Stimulated activated memory B cell treated with anti-CD40 and anti-IgM and Interleukin-4, amounts not matched to agents 10 μg/mL and 1 μg/mL and 100 μg/mL, for 72 hours (primary cell): ENCODE measurements around the gene FAM131C.
"Not testable (repeated sequence)": the region's sequence is repeated elsewhere in the genome, so short reads cannot be mapped to it uniquely, and the experiment has no call there.

Experiments used
- ATAC-seq: fragments of 150-1000 bp; cut with Tn5 transposase; 2 replicates; pipeline ENCODE4 v1.10.0; 2021
- H3K27ac Mint-ChIP-seq: one replicate; pipeline ENCODE4 v1.8.0; 2022; ENCODE audit warnings: mild to moderate bottlenecking, mixed read lengths
- H3K27me3 Mint-ChIP-seq: one replicate; pipeline ENCODE4 v1.8.0; 2022; ENCODE audit warnings: mixed read lengths
- H3K36me3 Mint-ChIP-seq: one replicate; pipeline ENCODE4 v1.8.0; 2022; ENCODE audit warnings: mixed read lengths
- H3K4me1 Mint-ChIP-seq: one replicate; pipeline ENCODE4 v1.8.0; 2022; ENCODE audit warnings: mixed read lengths
- H3K4me3 Mint-ChIP-seq: one replicate; pipeline ENCODE4 v1.8.0; 2022; ENCODE audit warnings: mild to moderate bottlenecking, moderate library complexity, mixed read lengths
- H3K9me3 Mint-ChIP-seq: one replicate; pipeline ENCODE4 v1.8.0; 2022; ENCODE audit warnings: mixed read lengths

The FAM131C gene

DNA sequence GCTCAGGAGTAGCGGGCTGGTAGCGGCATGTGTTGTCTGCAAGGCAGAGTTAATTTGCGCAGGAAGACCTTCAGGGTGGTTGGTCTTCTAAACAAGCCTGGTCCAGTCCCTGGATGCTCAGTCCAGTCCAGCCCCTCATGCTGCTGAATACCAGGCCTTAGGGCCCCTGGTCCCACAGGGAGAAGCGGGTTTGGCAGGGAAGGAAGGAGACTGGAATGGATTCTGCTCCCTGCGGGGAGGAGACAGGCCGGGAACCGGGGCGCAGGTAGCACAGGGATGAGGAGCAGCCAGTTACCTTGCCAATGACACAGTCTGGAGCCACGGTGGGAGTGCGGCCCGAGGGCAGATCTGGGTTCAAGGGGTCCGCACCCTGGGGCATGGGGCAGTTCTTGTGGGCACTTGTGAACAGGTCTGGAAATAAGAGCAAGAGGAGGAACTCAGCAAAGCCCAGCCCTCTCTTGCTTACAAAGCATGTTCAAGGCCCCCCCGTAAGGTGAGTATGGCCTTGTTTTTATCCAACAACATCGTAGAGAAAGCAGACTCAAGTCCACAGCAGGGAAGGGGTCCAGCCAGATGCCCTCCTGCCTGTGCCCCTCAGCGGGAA, 10.1 kb downstream of the FAM131C start:
- Mint-ChIP-seq H3K4me3 (no peak overlapping the region), H3K27ac (no peak overlapping the region), H3K9me3 (no peaks in the 10 kb centered on the region), H3K4me1 (peaks cover 16% of the 10 kb centered on the region), H3K36me3 (peaks cover 7% of the 10 kb centered on the region), H3K27me3 (peaks cover 53% of the 10 kb centered on the region)
- no peak for ATAC-seq

DNA sequence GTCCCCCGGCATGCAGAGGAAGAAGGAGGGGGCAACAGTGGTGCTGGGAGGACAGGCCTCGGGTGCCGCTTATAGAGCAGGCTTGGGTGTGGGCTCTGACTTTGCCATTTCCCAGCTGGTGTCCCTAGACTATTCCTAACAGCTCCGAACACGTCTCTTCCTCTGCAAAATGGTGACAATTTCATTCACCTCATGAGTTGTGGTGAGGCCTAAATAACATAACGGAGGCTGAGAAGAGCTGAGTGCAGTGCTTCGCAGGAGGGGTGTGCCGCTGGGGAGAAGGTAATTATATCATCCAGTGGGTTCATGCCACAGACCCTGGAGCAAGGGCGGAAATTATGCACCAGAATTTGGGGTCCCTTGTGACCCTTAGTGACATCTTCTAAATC, 10.8 kb downstream of the FAM131C start:
- Mint-ChIP-seq H3K27me3 (peaks cover 52% of the 10 kb centered on the region), H3K4me1 (peaks cover 14% of the 10 kb centered on the region)
- H3K9me3 Mint-ChIP-seq, H3K4me3 Mint-ChIP-seq, ATAC-seq, H3K27ac Mint-ChIP-seq, H3K36me3 Mint-ChIP-seq: not testable (repeated sequence)

DNA sequence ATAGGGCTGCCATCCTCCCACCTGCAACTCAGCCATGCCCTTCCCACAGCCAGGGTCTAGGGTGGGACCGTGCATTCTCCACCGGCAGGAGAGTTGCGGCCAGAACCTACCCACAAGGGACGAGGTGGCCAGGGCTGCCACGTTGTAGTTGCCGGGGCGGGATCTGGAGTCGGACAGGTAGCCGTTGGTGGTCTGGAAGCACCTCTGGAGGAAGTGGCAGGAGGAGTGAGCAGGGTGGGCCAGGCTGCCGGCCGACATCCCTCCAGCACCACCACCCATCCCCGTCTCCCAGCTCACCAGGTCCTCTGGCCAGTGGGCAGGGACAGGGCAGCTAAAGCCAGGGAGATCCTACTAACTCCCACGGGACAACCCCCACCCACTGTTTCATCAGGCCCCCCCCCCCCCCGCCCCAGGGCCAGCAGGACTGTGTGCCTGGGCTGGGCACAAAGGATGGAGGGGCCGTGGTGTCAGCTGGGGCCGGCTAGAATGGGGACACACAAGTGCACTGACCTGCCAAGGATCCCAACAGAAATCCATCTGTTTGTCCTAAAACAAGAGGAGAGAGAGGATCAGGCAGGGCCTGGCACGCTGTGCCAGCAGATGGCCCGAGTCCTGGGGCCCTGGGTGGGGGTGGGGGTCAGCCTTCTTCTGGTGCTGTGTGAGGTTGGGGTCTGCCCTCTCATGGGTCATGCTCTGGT, 11.3 kb downstream of the FAM131C start:
- not testable (repeated sequence) for H3K4me1 Mint-ChIP-seq, H3K4me3 Mint-ChIP-seq, H3K27ac Mint-ChIP-seq, ATAC-seq, H3K9me3 Mint-ChIP-seq
- Mint-ChIP-seq H3K27me3 (peaks cover 52% of the 10 kb centered on the region), H3K36me3 (peaks cover 13% of the 10 kb centered on the region)

DNA sequence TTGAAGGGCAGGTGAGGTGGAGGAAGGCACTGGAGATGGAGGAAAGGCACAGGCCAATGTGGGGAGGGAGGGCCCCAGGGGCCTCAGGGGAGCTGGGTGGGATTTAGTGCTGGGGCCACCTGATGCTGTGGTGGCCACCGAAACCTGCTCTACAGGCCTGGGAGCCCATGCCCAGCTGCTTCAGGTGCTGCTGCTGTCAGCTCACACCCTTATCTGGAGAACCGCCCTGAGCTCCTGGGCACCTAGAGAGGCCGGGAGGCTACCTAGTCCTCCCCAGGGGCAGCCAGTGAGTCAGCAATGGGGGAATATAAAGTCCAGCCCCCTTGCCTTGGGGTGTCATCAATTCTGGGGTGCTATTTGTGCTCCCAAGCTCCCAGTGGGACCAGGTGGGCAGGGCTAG, 12.2 kb downstream of the FAM131C start:
- H3K9me3 Mint-ChIP-seq = no peaks in the 10 kb centered on the region
- peaks cover 12% of the 10 kb centered on the region for H3K4me1 Mint-ChIP-seq
- H3K27ac Mint-ChIP-seq = no peak overlapping the region
- H3K36me3 Mint-ChIP-seq = peaks cover 13% of the 10 kb centered on the region
- H3K4me3 Mint-ChIP-seq = no peak overlapping the region
- ATAC-seq = no peak
- H3K27me3 Mint-ChIP-seq = peaks cover 52% of the 10 kb centered on the region

DNA sequence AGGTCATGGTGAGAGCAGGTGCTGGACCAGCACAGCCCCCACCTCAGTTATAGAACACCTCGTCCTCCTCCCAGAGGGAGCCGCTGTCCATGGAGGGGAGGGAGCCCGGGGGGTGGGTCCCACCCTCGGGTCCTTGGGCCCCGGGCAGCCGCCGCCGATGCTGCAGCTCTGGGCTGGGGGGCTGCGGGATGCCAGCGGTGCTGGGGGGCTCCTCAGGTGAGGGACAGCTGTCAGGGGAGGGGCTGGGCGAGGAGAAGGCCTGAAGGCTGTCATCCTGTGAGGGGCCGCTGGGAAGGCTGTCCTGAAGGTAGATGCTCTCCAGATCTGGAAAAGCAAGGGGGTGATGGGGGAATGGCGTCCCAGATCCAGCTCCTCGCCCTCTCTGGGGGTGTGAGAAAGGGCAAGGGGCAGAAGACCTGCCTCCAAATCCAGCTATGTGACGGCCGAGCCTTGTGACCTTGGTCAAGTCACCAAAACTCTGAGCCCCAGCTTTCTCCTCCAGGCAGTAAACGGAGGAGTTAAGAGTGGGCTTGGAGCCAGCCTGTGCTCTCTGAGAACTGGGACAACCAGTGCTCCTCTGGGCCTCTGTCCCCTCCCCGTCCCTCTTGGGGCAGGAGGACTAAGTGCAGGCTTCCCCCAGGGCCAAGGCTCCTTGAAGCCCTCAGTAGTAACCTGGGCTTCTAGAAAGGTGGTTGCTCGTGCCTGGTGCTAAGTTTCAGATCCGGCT, 14.9 kb downstream of the FAM131C start:
- H3K4me1 Mint-ChIP-seq = not testable (repeated sequence)
- ATAC-seq = peak; percentile 2
- peaks cover 26% of the 10 kb centered on the region for H3K27me3 Mint-ChIP-seq

DNA sequence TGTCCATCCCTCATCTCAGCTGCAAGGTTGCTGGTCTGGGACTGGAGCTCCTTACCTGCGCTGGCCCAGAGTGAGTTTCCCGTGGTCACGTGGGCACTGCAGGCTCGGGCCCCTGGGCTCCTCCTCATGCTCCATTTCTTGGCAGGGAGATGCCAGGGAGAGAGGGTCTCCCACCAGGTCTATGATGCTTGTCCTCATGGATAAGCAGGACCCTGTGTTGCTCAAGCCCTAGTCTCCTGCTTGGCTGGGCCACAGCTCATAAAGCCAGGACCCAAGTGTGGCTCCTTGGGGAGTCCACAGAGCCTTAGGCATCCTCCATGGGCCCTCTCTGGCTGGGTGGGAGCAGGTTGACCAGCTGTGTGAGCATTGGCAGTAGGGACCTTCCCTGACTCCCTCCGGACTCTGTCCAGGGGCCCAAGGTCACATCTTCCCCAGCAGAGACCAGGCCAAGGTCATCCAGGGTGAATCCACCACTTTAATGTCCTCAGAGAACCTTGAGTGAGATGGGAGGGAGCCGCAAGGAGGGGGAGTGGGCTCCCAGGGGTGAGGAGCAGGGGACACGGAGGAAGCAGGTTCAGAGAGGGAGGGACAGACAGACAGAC, 16.0 kb downstream of the FAM131C start:
- H3K4me1 Mint-ChIP-seq, H3K4me3 Mint-ChIP-seq, H3K9me3 Mint-ChIP-seq, ATAC-seq, H3K27ac Mint-ChIP-seq: not testable (repeated sequence)
- H3K36me3 Mint-ChIP-seq = peaks cover 13% of the 10 kb centered on the region
- peaks cover 23% of the 10 kb centered on the region for H3K27me3 Mint-ChIP-seq

More for the DNA sequence above, 14.9 kb downstream of the FAM131C start:
- not testable (repeated sequence) for H3K27ac Mint-ChIP-seq, H3K4me3 Mint-ChIP-seq, H3K9me3 Mint-ChIP-seq
- H3K36me3 Mint-ChIP-seq = peaks cover 13% of the 10 kb centered on the region

DNA sequence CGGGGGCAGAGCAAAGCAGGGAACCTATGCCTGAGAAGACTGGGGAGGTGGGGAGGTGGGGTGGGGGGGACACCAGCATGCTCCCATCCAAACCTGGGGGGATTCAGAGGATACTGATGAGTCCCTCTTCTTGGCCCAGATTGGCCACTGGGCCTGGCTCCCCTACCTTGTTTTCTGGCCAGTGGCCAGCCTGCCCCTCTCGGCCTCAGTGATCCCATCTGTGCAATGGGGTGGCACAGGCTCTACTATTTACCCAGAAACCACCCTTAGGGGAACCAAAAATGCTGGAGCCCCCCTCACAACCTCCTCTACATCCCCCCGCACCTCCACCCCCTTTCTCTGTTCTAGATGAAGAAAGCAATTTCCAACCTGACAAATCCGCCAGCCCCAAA, 16.9 kb downstream of the FAM131C start:
- H3K4me1 Mint-ChIP-seq = not testable (repeated sequence)

DNA sequence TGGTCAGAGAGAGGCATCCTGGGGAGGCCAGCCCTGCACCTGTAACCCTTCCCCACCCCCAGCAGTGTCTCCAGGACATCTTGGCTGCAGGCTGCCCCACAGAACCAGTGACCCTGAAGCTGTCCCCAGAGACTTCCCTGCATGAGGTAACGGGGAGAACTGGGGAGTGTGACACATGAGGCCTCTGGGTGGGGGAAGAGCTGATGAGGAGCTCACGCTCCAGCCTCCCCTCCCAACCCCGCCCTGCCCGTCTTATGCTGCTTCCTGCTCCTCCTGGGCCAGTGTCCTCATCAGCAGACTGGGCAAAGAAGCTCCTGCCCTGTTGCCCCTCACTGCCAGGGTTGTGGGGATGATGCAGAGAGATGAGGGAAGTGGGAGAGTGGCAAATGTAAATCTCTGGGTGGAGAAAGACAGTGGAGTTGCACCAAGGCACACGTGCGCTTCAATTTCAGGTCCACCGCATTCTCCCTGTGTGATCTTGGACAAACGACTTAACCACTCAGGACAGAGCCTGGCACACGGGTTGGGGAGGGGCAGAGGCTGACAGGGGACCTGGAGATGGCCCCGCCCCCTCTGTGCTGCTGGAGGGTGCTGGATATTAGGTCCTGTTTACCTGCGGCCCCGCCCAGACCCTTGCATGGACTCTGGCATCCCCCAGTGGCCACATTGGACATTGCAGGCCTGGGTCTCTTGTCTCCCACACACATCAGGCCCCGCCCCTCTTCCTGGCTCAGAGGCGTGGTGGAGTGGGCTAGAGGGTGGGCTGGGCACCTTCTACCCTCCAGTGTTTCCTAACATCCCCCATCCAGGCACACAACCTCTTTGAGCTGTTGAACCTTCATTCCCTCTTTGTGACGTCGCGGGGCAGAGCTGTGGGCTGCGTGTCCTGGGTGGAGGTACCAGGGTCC, 17.6 kb downstream of the FAM131C start:
- peaks cover 33% of the 10 kb centered on the region for H3K27me3 Mint-ChIP-seq
- ATAC-seq = peak; percentile 84

More for the DNA sequence above, 16.9 kb downstream of the FAM131C start:
- not testable (repeated sequence) for H3K9me3 Mint-ChIP-seq, H3K4me3 Mint-ChIP-seq, H3K27ac Mint-ChIP-seq, ATAC-seq
- Mint-ChIP-seq H3K27me3 (peaks cover 31% of the 10 kb centered on the region), H3K36me3 (peaks cover 13% of the 10 kb centered on the region)

DNA sequence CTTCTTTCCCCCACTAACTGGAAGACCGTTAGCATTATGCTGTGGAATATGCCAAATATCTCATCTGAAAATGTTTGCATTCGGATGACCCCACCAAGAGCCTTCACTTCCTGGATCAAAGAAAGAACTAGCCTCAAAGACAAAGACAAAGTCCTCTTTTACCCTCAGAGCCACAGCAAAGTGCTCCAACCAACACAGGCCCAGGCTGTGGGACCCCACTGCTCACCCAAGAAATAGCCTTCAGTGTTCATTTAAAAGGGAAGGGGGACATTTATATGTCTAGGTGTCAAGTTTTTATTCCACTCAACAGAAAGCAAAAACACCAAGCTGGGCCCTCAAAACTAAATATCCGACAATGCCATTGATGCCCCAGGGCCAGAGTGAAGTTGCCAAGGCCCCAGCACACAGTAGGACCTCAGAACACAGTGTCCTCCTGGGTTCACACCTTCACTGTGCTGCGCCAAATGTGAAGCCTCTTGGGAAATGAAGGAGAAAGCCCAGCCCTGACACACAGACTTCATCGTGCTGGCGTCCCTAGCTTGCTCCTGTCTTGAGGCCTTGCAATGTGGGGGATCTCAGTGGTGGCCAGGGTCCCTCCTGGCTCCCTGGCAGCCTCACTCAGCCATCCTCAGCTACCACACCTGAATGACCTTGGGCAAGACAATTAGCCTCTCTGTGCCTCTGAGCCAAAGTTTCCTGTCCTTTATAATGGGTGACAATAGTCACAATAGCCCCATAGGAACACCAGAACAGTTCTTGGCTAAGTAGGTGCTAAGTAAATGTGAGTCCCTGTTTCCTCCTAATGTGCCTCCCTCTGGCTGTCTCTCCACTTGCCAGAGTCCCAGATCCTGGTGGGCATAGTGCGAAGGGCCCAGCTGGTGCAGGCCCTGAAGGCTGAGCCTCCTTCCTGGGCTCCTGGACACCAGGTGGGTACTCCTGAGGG, 18.6 kb downstream of the FAM131C start:
- Mint-ChIP-seq H3K9me3 (no peaks in the 10 kb centered on the region), H3K27ac (no peak overlapping the region)

More for the DNA sequence above, 17.6 kb downstream of the FAM131C start:
- no peaks in the 10 kb centered on the region for H3K9me3 Mint-ChIP-seq
- H3K4me1 Mint-ChIP-seq = peaks cover 9% of the 10 kb centered on the region
- H3K36me3 Mint-ChIP-seq = peaks cover 13% of the 10 kb centered on the region
- H3K4me3 Mint-ChIP-seq = no peak overlapping the region
- H3K27ac Mint-ChIP-seq = no peak overlapping the region

DNA sequence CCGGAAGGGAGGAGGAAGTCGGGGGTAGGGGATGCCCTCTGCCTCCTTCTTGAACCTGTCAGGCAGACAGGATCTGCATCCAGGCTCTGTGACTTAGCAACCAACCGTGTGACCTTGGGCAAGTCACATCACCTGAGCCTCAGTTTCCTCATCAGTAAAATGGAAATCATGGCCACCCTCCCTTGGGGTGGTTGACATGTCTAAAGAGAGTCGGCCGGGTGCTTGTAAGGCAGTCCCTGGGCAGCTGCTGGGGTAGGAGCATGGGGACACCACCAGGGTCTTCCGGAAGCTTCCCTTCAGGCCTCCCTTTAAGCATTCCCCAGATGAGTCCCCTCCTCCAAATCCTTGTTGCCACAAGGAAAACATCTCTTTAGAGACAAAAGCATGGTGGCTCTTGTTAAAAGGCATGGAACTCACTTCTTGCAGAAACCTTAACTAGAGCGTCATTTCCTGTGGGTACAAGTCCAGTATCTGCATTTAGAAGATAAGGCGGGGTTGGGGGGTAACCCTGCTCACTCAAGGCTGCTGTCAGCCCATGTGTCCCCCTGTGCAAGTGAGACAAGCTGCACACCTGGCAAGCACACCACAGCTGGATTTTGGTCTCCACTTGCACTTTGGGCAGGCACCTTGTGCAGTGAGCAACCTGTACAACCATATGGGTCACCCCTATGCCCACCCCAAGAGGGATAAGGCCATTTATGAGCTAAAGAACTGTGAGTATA, 19.5 kb downstream of the FAM131C start:
- no peaks in the 10 kb centered on the region for H3K9me3 Mint-ChIP-seq
- ATAC-seq = no peak
- H3K4me3 Mint-ChIP-seq = no peak overlapping the region
- H3K4me1 Mint-ChIP-seq = peaks cover 9% of the 10 kb centered on the region
- H3K36me3 Mint-ChIP-seq = peaks cover 6% of the 10 kb centered on the region
- no peak overlapping the region for H3K27ac Mint-ChIP-seq
- peaks cover 42% of the 10 kb centered on the region for H3K27me3 Mint-ChIP-seq

More for the DNA sequence above, 18.6 kb downstream of the FAM131C start:
- H3K4me1 Mint-ChIP-seq = peaks cover 9% of the 10 kb centered on the region
- H3K27me3 Mint-ChIP-seq = peaks cover 32% of the 10 kb centered on the region
- no peak overlapping the region for H3K4me3 Mint-ChIP-seq
- no peak for ATAC-seq
- peaks cover 6% of the 10 kb centered on the region for H3K36me3 Mint-ChIP-seq

DNA sequence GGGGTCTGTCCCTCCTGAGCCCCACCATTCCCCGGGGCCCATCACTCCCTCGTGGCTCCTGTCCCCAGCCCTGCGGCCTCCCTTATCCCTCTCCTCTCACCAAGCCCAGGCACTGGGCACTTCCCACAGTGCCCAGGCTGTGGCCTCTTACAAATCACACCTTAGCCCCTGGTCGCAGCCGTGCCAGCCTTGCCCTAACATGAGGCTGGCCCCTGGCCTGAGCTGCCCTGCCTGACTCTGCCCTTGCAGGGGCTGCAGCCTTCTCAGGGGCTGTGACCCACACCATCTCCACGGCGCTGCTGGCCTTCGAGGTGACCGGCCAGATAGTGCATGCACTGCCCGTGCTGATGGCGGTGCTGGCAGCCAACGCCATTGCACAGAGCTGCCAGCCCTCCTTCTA, 21.5 kb downstream of the FAM131C start:
- H3K4me1 Mint-ChIP-seq, ATAC-seq, H3K36me3 Mint-ChIP-seq, H3K9me3 Mint-ChIP-seq, H3K27ac Mint-ChIP-seq, H3K4me3 Mint-ChIP-seq: not testable (repeated sequence)
- peaks cover 47% of the 10 kb centered on the region for H3K27me3 Mint-ChIP-seq

DNA sequence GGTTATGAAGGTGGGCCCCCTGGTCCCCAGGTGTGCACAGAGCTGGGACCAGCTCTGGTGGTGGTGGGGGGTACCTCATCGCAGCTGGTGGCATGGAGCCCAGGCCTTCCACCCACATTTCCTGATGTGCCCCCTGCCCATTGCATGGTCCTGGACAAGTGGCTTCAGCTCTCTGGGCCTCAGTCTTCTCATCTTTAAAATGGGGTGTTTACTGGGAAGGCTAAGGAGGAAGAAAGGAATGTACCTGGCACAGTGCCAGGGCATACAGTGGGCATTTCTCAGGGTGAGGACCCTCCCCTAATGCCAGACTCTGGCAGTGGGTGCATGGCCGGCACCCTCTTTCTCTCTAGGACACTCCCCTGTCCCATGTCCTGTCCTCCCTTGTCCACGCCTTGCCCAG, 22.4 kb downstream of the FAM131C start:
- no peaks in the 10 kb centered on the region for H3K36me3 Mint-ChIP-seq
- no peaks in the 10 kb centered on the region for H3K9me3 Mint-ChIP-seq
- peaks cover 5% of the 10 kb centered on the region for H3K4me1 Mint-ChIP-seq
- H3K27ac Mint-ChIP-seq = no peak overlapping the region
- peaks cover 57% of the 10 kb centered on the region for H3K27me3 Mint-ChIP-seq
- no peak for ATAC-seq
- no peak overlapping the region for H3K4me3 Mint-ChIP-seq

DNA sequence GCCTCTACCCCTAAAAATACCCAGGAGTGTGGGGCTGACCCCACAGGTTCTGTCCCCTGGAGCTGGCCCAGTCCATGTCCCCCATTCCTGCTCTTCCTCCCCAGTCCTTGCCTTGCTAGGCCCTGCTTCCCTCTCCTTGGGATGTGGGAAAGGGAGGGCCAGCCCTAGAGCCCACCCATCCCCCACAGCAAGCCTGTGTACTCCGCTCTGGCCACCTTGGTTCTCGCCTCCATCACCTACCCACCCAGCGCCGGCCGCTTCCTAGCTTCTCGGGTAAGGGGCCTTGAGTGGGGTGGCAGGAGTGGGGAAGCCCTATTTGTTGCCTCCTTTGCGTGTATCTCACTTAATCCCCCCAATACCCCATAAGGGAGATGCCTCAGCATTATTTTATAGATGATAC, 23.1 kb downstream of the FAM131C start:
- Mint-ChIP-seq H3K27me3 (peaks cover 64% of the 10 kb centered on the region), H3K4me3 (no peak overlapping the region), H3K9me3 (no peaks in the 10 kb centered on the region), H3K4me1 (no peaks in the 10 kb centered on the region), H3K36me3 (no peaks in the 10 kb centered on the region), H3K27ac (no peak overlapping the region)
- no peak for ATAC-seq
